ENCODE results near the gene CD83.

CD83 gene

GRCh38 chr6:14092838-14093789 is 24.5 kb upstream of the CD83 start:
- no peak for DNase-seq

GRCh38 chr6:14094721-14095120 is 22.9 kb upstream of the CD83 start:
- DNase-seq = no peak

DNA sequence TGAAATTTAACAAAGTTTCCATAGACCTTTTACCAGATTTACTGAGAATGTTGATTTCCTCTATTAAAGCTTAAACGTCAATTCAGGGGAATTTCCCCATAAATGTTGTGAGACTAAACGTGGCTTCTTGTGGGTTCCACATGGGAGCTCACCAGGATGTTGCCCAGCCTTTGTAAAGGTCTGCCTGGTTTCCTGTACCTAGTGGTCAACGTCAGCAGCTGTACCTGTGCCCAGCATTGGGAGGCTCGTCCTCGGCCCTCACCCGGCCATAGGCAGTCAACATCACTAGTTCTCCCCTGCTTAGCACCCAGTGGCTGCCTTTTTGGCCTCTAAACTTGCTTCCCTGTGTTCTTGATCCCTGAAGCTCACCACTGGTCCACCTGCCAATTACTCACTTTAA is 22.1 kb upstream of the CD83 start:
- no peak for DNase-seq

DNA sequence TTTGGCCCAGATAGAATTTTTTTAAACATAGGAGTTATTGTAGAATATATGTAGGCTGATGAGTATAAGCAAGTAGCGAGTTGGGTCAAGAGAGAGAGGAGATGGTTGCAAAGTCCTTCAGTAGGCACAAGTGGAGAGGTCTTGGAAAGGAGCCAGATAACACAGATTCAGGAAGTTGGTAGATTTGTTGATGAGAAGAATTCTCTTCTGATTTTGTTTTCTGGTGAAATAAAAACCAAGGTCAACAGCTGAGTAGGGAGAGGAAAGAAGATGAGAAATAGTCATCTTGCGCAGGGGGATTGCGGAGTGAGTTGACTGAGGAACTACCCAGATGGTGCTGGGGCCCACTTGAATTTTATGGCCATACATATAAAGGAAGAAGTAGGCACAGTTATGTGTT is 17.4 kb upstream of the CD83 start:
- DNase-seq = no peak

GRCh38 chr6:14100966-14101365 is 16.6 kb upstream of the CD83 start:
- no peak for DNase-seq

DNA sequence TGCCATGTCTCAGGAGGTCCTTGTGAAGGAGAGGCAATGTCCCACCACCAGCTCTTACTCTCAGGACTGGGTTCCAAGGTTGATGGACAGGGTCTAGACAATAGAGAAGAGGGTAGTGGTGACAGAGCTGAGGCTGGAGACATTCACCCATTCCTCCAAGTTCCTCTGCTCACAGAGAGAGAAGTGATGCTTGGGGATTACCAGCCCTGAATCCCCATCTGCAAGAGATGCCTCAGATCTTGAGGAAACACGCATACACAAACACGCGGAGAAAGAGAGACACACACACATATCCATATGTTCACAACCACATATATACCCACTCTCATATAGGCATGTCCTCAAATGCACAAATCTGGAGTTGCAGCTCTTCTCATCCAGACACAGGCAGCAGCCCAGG is 15.2 kb upstream of the CD83 start:
- DNase-seq = no peak

DNA sequence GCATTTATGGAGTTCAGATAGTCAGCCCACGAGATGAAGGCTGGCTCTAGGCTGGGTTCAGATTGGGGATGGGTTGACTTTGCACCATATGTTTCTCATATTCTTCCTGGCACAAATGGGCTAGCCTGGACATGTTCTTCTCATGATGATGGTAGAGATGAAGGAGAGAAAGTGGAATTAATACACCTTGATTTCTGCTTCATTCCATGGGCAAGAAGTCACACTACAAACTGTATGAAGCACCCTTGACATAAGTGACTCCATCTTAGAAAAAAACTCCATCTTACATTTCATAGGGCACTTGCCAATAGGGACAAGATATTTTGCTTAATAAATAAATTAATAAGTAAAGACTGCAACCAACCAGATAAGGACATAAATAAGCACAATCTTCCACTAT is 12.0 kb upstream of the CD83 start:
- no peak for DNase-seq

GRCh38 chr6:14107000-14107399 is 10.6 kb upstream of the CD83 start:
- DNase-seq = no peak

- no peak for DNase-seq
Observed at GRCh38 chr6:14107711-14108494, 9.7 kb upstream of the CD83 start.

GRCh38 chr6:14108571-14109410 is 8.8 kb upstream of the CD83 start:
- DNase-seq = peak in 1 of 2 donors; percentile 21

DNA sequence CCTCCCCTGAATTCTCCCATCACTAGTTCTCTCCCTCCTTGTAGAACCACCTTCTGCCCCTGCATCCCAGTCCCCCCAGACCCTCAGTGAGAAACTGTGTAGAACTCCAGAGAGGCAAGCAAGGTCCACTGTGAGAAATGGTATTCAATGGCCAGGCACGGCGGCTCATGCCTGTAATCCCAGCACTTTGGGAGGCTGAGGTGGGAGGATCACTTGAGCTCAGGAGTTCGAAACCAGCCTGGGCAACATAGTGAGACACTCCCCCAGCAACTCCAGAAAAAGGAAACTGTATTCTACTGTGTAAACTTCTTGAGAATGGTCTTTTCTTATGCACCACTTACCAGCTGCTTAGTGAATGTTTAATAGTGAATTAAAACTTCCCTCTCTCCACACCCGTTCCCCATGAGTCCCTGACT is 8.2 kb upstream of the CD83 start:
- DNase-seq = no peak

GRCh38 chr6:14110001-14110818 is 7.4 kb upstream of the CD83 start:
- peak in 1 of 2 donors; percentile 32 for DNase-seq

- DNase-seq = no peak
Observed at GRCh38 chr6:14113976-14114375, 3.6 kb upstream of the CD83 start.

DNA sequence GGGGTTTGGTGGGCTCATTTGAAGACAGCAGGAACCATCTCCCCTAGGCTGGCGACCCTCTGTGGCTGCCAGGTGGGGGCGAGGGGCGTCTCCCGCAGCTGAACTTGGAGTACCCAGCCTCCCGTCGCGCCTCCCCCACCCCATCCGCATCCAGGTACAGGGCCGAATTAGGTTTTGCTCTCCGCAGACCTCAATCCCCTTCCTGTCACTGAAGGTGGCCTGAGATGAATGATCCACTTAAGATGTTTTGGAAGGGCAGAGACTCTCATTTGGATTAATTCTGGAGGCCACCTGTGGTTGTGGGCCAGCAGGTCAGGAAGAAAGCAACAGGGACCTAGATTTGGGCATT is 493 bp downstream of the CD83 start:
- no peak for DNase-seq

GRCh38 chr6:14118446-14118845 is 874 bp downstream of the CD83 start:
- no peak for DNase-seq

- DNase-seq = no peak
Observed at GRCh38 chr6:14119784-14120183, 2.2 kb downstream of the CD83 start.

- no peak for DNase-seq
Observed at GRCh38 chr6:14120546-14120945, 3.0 kb downstream of the CD83 start.

GRCh38 chr6:14121936-14122344 is 4.4 kb downstream of the CD83 start:
- peak in 1 of 2 donors; percentile 28 for DNase-seq

DNA sequence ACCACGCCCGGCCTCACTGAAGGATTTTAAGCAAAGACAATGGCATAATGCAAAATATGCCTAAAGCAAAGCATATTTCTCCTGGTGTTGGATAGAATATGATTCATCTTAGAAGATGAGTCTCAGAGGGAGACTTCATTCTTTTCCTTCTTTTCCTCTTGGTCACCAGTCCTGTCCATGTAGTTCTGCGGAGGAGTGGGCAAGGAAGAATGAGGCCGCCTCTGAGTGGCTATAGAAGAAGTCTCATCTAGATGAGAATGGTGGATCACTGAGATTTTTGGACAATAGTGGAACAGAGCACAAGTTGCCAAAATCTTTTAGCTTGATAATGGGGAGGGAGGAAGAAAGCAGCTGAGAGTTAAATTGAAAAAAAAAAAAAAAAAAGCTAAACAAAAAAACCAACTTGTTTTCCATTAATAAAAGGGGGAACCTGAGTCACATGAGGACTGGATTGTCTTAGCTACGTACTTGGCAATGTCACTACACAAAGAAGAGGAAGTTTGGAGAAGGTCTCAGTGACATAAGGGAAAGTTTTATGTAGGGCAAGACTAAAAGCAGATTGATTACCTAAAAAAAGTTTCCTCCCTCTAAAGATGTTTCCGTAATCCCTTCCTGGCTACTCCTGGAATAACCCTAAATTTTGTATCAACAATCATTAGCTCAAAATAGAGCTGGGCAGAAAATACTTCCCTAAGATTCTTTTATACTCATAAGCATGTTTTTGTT is 6.0 kb downstream of the CD83 start:
- no peak for DNase-seq

GRCh38 chr6:14125346-14125745 is 7.8 kb downstream of the CD83 start:
- no peak for DNase-seq

DNA sequence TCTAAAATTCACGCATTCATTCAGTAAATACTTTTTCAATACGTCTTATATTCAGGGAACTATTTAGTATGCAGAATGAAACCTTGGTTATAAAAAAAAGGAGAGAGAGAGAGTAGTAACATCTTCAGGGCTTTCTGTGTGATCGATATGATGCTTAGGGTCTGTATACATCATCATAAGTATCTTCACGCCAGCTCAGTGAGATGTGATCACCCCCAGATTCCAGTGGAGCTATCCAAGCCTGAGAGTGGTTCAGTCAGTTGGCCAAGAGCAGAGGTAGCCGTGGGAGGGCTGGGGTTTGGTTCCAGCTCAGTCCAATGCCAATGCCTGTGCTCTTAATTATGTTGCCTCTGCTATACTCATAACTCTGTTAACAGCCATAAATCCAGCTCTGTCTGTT is 8.6 kb downstream of the CD83 start:
- no peak for DNase-seq

DNA sequence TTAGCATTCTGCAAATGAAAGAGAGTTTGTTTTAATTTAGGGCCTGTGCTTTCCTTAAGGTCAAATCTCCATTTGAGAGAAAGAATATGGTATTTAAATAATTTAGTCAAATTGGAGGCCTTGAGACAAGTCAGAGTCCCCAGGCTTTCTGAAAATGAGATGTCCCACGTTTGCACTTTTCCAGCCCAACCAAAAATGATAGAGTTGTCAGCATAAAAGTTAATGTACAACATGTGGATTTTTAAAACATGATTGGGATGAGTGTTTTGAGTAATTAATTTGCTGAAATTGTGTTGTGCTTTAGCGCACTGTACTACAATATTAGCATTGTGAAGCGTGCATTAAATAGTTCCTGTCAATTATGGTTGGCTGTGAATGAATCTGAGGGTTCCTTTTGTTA is 10.0 kb downstream of the CD83 start:
- no peak for DNase-seq

Data from activated CD4-positive, alpha-beta T cell treated with anti-CD3 and anti-CD28 coated beads for 4 hours (primary cell).